CMK (cell line): Measurements from ENCODE around the gene SH3BGRL.
"Not testable (repeated sequence)": the region's sequence is repeated elsewhere in the genome, so short reads cannot be mapped to it uniquely, and the experiment has no call there.

Experiments
- DNase-seq: peaks from one replicate; pipeline ENCODE4 v3.0.0-alpha.2; 2010; ENCODE audit warnings: low read depth

Gene SH3BGRL

DNA sequence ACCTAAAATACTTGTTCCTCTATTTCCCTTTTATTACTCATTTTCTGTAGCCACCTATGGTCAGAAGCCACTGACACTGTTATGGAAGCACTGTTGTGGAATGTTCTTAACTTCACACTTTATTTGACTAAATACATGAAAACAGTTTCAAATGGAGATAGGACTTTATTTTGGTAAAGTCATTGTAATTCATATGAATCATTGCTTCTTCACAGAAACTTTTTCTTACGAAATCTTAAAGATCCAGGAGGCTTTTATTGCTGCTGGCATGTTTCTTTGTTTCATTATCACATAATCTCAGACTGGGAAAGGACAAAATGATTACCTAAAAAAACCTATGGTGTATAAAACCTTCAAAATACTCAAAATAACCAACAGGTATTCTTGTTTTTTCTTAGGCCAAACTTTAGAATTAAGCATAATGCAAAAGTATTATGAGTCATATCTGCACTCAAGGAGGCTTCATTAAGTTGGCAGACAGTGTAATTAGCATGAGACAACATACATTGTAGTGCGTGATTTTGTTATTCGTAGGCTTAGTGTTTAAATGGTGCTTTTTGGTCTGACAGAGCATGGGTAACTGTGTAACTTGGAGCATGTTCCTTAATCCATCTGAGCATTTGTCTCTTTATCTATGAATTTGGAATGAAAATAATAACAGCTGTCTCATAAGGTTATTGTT is 58.0 kb downstream of the SH3BGRL start:
- no peak for DNase-seq

GRCh38 chrX:81261576-81261975 is 59.7 kb downstream of the SH3BGRL start:
- no peak for DNase-seq

GRCh38 chrX:81263059-81263458 is 61.2 kb downstream of the SH3BGRL start:
- DNase-seq: no peak

DNA sequence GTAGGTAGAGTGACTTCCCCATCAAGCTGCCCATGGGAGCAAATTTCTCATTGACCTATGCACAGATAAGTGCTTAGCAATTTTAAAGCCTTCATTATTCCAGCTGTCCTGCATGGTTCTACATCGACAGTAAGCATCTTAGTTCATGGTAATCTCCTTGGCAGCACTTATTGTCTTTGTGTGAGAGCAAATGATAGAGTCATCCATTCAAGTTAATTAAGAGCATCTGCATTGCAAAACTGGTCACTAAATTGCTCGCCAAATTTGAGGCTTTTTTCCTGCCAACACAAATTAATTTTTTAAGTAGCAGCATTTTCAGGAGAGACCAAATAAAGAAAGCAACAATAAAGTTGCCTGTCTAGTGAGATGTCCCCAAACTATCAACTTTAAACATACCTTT is 76.7 kb downstream of the SH3BGRL start:
- no peak for DNase-seq

GRCh38 chrX:81280148-81280547 is 78.2 kb downstream of the SH3BGRL start:
- no peak for DNase-seq

GRCh38 chrX:81286075-81286474 is 84.2 kb downstream of the SH3BGRL start:
- DNase-seq: no peak

DNA sequence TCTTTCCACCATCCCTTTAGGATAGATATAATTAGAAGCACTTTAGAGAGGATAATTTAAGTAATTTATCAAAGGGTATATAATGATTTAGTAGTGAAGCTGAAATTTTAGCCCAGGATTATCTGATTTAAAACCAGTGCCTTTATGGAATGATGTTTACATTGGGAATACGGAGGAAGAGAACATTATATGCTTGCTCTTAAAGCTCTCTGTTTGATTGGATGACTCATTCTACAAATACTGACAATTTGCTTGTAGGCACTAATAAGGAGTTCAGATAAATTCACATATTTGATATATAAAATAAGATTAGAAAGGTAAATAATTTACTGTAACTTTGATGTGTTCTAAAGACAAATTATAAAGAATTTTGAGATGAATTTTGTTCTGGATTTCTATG is 84.7 kb downstream of the SH3BGRL start:
- no peak for DNase-seq

- no peak for DNase-seq
Observed at GRCh38 chrX:81291996-81292395, 90.1 kb downstream of the SH3BGRL start.

DNA sequence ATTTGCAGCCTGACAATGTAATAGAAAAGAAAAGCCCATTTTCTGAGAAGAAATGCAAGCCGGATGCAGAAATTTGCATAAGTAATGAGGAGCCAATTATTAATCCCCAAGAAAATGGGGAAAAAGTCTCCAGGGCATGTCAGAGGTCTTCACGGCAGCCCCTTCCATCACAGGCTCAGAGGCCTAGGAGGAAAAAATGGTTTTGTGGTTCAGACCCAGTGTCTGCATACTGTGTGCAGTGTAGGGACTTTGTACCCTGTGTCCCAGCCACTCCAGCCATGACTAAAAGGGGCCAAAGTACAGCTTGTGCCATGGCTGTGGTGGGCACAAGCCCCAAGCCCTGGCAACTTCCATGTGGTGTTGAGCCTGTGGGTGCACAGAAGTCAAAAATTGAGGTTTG is 92.2 kb downstream of the SH3BGRL start:
- no peak for DNase-seq

DNA sequence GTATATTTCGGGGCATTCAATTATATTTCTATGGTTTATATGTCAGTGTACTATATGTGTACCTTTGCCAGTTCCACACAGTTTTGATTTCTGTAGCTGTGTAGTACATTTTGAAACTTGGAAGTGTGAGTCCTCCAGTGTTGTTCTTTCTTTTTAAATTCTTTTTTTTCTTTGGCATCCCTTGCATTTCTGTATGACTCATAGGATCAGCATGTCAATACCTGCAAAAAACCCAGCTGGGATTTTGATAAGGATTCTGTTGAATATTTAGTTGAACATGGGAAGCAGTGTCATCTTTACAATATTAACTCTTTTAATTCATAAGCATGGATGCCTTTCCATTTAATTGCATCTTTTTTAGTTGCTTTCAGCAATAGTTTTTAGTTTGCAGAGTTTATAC is 100.0 kb downstream of the SH3BGRL start:
- no peak for DNase-seq

DNA sequence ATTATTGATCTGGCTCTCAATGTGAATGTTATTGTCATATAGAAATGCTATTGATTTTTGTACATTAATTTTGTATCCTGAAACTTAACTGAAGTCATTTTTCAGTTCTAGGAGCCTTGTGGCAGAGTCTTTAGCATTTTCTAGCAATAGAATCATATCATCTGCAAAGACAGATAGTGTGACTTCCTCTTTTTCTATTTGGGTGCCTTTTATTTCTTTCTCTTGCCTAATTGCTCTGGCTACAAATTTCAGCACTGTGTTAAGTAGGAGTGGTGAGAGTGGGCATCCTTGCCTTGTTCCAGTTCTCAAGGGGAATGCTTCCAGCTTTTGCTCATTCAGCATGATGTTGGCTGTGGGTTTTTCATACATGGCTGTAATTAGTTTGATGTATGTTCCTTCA is 102.7 kb downstream of the SH3BGRL start:
- DNase-seq: no peak

- DNase-seq: no peak
Observed at GRCh38 chrX:81305240-81305639, 103.3 kb downstream of the SH3BGRL start.

DNA sequence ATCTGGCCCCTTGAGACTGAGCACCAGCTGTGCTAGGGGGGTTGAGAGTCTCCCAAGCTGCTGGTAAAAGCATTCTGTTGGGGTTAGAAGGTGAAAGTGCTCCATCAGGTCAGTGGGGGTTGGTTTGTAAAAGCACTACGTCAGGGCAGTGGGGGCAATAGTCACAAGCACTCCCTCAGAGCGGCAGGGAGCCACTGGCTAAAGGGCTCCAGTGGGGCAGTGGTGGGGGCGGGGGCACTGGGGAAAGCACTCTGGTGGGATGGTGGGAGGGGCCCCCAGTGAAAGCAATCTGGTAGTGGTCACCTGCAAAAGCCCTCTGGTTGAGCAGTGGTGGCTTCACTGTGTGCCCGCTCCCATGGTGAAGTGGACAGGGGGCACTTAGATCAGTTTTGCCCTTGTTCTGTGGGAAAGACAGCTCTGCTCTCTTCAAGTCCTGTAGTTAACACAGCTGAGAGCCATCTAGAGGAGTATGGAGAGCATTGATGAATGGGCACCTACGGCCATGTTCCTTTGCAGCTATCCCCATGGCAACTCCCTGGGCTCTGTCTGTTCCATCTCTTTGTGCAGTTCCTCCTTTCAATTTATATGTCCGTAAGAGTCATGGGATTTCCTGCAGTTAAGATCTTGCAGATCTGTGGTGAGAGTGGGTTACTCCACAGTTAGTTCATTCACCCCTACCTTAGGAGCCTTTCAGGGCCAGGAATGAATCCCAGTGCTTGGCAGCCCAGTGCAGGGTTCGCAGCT is 106.4 kb downstream of the SH3BGRL start:
- peak; percentile 22 for DNase-seq

GRCh38 chrX:81316163-81316562 is 114.3 kb downstream of the SH3BGRL start:
- DNase-seq: no peak

DNA sequence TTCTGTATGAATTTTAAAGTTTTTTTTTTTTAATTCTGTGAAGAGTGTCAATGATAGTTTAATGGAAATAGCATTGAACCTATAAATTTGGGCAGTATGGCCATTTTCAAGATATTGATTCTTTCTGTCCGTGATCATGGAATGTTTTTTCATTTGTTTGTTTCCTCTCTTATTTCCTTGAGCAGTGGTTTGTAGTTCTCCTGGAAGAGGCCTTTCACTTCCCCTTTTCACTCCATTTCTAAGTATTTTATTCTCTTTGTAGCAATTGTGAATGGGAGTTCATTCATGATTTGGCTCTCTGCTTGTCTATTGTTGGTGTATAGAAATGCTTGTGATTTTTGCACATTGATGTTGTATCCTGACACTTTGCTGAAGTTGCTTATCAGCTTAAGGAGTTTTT is 129.8 kb downstream of the SH3BGRL start:
- not testable (repeated sequence) for DNase-seq

DNA sequence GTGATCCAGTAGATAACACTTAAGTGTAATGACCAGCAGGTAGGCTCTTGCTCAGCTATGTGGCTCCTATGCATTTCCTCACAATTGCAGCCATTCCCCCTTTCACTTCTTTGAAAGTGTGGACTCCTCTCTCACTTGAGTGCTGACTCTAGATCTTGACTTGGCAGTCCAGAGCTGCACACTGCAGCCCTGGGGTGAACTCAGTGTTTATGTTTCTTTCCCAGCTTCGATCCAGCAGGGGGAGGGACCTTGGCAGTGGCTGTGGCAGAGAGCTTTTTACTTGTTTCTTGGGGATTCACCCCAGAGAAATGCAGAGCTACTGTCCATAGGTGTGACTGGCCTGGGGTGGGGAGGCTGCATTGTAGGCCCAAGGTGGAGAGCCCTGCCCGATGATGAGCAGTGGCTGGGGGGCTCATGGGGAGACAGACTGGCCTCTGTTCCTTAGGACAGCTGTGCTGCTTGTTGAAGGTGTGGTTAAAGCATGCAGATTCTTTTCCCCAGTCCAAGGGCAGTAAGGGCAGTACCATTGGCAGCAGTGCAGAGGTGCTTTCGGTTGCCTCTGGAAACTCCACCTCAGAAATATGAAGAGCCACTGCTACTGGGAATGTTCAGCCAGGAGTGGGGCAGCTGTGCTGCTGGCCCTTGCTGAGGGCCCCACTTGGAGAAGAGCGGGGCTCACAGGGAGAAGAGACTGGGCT is 134.7 kb downstream of the SH3BGRL start:
- no peak for DNase-seq

DNA sequence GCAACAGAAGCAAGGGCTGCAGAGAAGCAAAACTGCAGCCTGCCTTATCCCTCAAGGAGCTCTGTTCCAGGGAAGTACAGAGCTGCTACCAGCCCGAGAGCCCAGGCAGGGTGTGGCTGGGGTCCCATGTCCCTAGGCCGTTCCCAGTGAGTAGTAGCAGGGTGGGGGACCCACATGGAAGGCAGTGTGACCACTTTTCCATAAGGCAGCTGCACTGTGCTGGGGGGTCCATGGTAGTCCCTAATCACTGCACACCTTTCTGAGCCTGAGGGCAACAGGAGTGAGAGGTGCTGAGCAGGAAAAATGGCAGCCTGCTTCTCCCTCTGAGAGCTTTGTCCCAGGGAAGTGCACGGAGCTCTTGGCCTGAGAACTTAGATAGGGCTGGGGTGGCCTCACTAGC is 135.9 kb downstream of the SH3BGRL start:
- DNase-seq: no peak

GRCh38 chrX:81338924-81339323 is 137.0 kb downstream of the SH3BGRL start:
- DNase-seq: no peak

DNA sequence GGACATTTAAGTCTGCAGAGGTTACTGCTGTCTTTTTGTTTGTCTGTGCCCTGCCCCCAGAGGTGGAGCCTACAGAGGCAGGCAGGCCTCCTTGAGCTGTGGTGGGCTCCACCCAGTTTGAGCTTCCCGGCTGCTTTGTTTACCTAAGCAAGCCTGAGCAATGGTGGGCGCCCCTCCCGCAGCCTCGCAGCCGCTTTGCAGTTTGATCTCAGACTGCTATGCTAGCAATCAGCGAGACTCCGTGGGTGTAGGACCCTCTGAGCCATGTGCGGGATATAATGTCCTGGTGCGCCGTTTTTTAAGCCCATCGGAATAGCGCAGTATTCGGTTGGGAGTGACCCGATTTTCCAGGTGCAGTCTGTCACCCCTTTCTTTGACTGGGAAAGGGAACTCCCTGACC is 143.4 kb downstream of the SH3BGRL start:
- DNase-seq: not testable (repeated sequence)
